8988T (cell line): ENCODE results near the gene MEG3.
"Not testable (repeated sequence)": the region's sequence is repeated elsewhere in the genome, so short reads cannot be mapped to it uniquely, and the experiment has no call there.

Experiments
- DNase-seq: peaks from one replicate; pipeline ENCODE4 v3.0.0; 2011

MEG3 gene

DNA sequence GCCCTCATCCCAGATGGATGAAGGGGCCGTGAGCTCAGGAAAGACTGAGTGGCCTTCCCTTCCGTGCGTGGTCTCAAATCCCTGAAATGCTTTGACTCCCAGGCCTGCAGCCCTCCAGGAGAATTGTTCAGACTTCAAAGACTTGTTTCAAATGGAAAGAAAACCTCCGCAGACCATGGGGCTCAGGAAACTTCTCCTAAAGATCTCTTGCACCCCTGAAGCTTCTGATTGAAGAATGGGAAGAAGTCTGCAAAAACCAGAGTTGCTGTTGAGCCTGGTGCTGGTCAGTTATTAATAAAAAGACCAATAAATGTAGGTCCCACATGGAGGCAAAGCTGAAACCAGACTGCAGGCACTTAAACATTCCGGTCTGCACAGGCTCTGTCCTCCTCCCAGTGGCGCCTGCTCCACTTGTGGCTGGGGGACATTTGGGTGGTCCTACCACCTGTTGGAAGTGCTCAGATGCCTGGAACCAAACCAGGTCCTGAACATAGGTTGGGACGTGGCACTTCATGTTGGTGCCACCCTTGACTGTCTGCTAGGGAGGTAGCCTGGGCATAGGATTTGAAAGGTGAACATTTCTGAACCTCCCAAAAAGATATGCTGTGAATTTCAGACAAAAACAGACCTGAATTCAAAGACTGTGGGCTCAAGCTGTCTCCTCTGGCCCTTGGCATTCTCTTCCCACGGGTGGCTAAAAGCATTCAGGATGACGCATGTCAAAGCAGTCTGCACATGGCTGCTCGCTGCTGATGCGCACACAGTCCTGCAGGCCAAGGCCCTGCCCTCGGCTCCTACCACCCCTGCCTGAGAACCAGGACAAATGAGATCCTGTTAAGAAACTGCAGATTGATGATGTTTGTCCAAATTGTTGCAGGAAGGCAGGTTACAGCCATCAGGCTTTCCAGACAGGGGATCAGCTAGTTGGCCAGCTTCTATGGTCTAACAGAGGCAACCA is 36.2 kb upstream of the MEG3 start:
- DNase-seq, result no peak

GRCh38 chr14:100790502-100791347 is 35.2 kb upstream of the MEG3 start:
- no peak for DNase-seq

DNA sequence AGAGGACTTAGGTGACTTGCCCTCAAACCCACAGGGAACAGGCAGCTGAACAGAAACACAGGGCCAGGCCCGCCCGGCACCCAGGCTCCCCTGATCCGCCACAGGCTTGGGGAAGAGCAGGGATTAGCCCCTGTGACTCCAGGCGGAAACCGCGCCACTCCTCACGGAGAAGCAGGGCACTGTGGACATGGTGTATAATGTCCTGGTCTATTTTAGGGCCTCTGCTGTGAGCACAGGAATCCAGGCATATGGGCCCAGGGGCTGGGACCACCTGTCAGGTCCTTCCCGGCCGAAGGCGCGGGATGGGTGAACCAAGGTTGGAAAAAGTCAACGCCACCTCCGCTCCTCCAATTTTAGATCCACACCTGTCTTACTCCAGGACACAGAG is 34.6 kb upstream of the MEG3 start:
- DNase-seq, result no peak

DNA sequence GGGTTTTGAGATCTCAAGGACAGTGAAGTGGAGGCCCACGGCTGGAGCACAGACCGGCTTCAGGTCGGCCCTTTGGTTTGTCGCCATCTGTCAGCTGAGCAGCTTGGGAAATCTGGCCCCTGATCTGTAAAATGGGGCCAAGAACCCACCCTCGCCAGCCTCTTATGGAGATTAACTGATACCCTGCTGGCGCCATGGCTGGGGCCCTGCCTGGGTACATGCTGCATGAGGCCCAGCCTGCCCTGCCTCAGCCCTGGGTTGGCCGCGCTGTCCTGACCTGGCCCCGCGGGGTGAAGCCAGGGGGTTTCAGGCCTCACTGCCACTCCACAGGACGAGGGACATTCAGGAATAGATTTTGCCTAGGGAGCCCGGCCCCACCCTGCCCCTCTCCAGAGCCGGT is 33.9 kb upstream of the MEG3 start:
- no peak for DNase-seq

- DNase-seq, result no peak
These were observed 29.0 kb upstream of the MEG3 start for GRCh38 chr14:100796946-100797345.

- no peak for DNase-seq
These were observed 25.9 kb upstream of the MEG3 start for GRCh38 chr14:100800041-100800440.

DNA sequence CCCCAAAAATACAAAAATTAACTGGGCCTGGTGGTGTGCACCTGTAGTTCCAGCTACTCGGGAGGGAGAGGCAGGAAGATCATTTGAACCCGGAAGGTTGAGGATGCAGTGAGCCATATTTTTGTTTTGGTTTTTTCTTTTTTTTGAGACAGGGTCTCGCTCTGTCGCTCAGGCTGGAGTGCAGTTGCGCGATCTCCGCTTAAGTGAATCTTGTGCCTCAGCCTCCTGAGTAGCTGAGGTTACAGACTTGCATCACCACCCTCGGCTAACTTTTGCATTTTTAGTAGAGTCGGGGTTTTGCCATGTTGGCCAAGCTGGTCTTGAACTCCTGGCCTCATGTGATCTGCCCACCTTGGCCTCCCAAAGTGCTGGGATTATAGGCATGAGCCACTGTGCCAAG is 24.5 kb upstream of the MEG3 start:
- DNase-seq, result not testable (repeated sequence)

DNA sequence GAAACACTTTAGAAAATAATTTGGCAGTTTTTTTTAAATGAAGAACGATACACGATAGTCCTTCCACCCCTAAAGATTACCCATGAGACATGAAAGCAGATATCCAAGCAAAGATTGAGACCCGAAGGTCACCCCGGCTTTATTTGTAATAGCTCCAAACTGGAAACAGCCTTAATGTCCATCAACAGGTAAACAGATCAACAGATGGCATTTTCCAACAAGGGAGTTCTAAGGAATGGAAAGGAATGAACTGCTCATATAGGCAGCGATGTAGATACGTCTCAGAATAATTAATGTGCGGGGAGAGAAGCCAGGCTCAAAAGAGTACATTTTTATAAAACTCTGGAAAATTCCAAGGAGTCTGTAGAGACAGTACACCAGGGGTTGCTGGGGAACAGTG is 23.7 kb upstream of the MEG3 start:
- no peak for DNase-seq

- DNase-seq, result no peak
These were observed 23.2 kb upstream of the MEG3 start for GRCh38 chr14:100802766-100803165.

GRCh38 chr14:100803226-100803625 is 22.7 kb upstream of the MEG3 start:
- DNase-seq, result no peak

GRCh38 chr14:100803676-100804075 is 22.2 kb upstream of the MEG3 start:
- no peak for DNase-seq

DNA sequence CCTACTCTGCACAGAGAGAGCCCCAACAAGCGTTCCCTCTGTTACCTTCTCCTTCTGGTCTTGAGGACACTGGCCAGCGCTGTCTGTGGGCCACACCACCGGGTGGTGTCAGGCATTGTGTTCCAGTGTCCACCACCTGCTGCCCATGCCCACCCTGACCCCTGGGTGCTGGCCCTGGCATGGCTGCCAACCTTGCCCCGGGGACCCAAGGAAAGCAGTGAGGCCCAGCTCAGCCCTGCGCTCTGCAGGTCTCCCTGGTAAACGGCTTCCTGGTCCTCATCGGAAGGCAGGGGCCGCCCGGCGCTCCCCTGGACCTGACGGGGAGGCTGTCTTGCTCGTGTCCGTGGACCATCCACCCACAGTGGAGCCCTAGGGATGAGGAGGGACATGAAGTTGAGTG is 21.8 kb upstream of the MEG3 start:
- DNase-seq, result no peak

DNA sequence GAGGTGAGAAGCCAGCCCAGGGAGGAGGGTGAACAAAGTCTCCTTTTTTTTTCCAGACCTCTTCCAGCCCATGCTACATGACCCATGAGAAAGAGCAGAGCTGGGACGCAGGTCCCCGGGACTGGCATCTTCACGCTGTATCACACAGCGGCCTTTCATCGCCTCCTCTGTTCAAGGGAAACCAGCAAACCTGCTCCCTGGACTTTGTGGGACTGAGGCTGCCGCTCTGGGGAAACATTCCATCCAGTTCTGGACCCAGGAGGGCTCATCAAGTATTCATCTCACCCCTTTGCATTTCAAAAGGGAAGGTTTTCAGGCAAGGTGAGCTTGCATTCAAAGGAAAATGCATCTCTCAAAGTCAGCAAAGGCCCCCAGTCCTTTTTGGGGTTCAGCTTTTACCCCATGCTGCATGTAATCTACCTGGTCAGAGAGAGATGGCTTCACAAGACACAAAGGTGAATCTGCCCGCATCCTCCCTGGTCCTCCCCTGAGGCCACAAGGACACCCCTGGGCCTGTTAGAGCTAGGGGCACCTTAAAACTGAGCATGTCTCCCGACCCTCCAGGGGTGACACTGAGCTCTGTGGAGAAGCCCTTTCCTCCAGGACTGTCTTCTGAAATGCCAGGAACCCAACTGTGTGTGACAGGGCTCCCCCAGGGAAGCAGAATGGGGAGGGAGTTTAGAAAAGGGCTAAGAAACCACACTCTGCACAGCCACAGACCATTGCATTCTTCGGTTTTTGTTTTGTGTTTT is 21.2 kb upstream of the MEG3 start:
- no peak for DNase-seq

GRCh38 chr14:100806386-100806785 is 19.5 kb upstream of the MEG3 start:
- no peak for DNase-seq

DNA sequence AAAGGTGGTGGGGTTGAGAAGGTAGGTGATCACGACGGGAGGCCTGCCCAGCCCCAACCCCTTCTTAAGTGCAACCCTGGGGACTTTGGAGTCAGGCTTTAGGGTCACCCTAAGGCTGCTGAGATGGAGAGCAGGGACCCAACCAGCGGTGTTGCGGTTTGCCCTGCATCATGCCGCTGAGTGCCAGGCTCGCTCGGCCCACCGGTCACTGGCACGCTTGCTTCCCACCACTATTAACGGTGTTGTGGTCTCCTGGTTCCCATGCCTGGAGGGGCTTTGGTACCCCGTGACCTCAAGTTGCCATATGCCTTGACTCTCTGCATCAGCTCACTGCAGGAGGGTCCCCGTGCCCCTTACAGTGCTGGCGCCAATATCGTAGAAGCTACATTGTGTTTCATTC is 18.4 kb upstream of the MEG3 start:
- no peak for DNase-seq

GRCh38 chr14:100807979-100808734 is 17.8 kb upstream of the MEG3 start:
- no peak for DNase-seq

- DNase-seq, result no peak
These were observed 15.5 kb upstream of the MEG3 start for GRCh38 chr14:100810435-100810834.

- DNase-seq, result no peak
These were observed 15.0 kb upstream of the MEG3 start for GRCh38 chr14:100810861-100811461.

DNA sequence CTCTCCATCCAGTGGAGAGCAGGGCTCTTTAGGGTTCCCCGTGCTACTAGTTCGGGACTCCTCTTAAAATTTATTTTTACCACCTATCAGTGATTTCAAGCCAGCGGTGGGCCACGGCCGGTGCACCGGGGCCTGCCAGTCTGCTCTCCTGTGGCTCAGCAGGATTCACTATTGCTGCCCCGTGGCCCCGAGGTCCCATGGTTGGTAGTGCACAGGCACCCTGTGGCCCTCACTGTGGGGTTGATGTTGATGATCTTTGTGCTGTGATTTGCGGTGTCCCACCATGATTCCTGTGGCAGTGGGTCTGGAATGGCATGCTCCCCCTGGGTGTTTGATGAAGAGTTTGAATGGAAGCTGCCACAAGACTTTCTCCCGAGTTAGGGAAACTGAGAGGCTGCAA is 12.6 kb upstream of the MEG3 start:
- DNase-seq, result no peak

GRCh38 chr14:100815478-100816285 is 10.2 kb upstream of the MEG3 start:
- DNase-seq, result no peak

DNA sequence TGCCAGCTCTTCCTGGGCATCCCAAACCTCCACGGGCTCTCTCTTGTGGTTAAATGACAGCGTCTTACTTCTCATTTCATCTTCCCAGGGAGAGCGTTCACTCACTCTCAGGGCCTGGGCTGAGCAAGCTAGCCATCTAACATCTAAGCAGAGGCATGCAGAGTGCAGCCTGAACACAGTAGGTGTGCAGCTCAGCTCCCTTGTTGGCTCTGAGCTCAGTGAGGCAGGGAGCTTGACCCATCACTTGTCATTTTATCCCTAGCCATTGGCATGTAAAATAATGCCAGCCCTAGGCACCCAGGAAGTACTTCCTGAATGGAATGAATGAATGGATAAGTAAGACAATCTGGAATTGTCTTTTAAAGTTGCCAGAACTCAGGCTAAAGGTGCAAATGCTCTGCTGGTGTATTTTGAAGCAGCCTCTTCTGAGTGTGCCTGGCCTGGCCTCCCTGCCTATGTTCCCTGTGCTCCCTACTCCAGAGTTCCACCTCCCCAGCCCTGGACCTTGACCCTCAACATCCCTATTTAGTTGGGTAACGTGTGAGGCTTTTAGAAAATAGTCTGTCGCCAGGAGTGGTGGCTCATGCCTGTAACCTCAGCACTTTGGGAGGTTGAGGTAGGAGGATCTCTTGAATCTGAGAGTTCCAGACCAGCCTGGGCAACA is 9.5 kb upstream of the MEG3 start:
- no peak for DNase-seq
